NCI-H82 treated with DMSO at 0.1 percent for 48 hours (cell line): Measurements from ENCODE around the gene COL23A1.
"Not testable (repeated sequence)": the region's sequence is repeated elsewhere in the genome, so short reads cannot be mapped to it uniquely, and the experiment has no call there.

Source experiments
- DNase-seq: peaks from one replicate; lab custom pipeline; 2025; ENCODE audit not compliant: unreplicated experiment; lab: John Stamatoyannopoulos, UW

COL23A1 gene

DNA sequence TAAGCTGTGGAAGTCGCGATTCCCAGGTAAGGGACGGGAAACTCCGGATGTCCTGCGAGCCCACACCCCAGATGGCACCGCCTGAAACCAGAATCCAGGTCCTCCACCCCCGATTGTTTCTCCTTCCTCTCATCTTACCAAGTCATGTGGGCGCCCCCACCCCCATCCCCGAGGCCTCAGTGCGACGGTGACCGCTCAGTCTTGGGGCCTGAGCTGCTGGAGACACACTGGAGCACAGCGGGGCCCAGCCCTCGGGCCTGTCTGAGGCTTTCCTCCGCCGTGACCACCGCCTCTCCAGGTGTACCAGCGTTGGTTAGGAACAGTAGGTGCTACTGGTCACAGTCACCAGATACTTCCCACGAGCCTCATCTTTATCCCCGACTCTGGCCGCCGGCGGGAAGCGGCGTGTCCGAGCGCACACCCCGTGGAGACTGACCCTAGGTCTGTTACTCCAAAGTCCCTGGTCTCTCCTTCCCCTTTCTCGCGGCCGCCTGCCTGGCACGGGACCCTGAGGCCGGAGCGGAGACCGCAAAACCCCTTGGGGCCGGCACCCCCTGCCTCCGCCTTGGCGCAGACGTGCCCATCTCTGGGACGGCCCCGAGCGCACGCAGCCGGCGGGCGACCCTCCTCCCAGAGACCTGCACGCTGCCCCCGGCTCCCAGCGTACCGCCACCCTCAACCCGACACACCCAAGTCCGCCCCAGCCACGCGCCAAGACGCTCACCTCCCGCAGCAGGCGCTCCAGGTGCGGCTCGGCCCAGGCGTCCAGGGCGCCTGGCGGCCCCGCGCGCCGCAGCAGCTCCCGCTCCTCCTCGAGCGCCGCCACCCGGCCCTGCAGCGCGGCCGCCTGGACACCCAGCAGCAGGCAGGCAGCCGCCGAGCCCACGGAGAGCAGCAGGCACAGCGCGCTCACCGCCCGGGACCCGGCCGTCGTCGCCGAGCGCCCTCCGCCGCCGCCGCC lies 733 bp downstream of the COL23A1 start:
- DNase-seq = no peak

DNA sequence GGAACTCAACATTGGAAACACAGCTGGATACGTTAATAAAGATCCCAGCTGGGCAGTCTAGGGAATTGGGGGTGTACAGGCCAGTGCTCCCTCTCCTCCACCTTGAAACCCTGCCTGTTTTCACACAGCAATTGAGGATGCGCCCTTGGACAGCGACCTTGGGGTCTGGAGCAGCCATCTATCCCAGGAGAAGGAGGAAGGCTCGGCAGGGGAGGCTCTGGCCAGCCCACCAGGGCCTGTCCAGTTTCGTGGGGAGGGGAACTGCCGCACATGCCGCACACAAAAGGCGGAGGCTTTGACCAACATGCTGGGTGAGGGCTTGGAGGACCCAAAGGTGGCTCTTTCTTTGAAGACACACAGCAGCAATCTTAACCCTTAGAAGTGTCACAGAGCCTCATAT lies 1.4 kb downstream of the COL23A1 start:
- DNase-seq = no peak

DNA sequence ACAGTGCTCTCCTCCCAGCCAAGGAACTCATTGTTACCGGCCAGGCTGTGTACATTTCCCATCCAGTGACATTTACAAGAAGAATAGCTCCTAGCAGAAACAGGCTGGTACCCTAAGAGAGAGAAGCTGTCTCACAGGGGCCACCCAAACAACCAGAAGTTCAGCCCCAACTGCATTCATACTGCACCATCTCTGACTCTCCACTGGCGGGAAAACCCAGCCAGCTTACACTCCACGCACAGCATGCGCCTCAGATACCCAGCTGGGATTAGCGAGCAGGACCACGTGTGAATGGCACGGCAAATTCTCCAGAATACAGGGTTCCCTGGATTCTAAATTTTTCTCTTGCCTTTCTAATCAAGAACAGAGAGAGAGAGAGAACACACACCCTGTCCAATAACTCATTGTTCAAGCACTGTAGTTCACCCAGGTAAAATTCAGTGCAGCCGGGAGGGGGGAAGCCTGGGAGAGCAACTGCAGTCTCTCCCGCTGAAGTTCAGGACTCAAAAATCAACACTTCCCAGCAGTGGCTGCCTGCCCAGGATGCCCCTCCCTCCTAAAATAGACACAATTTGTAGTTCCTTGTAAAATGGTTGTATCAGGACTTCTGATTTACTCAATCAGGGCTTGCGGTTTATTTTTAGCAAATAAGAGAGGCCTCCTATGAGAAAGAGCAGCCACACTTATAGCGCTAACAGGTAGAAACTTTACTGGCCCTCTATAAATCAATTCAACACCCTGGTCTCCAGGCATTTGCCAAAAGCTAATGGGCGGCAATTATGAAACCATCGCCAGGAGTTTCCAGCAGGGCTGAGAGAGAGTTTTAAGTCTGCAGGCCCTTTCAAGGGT lies 2.2 kb downstream of the COL23A1 start:
- no peak for DNase-seq

DNA sequence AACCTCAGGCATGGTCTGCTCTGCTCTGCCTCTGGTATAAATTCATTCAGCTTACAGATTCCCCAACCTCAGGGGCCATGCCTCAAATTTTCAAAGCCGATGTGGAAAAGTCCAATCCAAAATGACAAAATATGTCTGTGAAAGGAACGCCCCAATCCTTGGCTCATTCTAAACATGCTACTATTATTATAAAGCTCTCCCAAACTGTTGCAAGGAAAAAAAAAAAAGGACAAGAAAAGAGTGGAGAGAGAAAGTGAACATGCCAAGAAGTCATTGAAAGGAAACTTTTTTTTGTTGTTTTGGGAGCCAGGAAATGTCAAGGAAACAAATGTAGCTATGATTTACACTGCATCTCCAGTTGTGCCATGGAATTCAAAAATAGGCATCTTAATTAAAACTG lies 3.8 kb downstream of the COL23A1 start:
- no peak for DNase-seq

DNA sequence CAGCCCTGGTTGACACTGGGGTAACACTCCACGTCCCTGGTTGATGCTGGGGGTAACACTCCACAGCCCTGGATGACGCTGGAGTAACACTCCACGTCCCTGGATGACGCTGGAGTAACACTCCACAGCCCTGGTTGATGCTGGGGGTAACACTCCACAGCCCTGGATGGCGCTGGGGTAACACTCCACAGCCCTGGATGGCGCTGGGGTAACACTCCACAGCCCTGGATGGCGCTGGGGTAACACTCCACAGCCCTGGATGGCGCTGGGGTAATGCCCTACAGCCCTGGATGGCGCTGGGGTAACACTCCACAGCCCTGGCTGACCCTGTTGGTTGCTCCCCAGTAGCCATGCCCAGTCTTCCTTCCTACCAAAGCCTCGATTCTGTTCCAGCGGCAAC lies 4.8 kb downstream of the COL23A1 start:
- not testable (repeated sequence) for DNase-seq

DNA sequence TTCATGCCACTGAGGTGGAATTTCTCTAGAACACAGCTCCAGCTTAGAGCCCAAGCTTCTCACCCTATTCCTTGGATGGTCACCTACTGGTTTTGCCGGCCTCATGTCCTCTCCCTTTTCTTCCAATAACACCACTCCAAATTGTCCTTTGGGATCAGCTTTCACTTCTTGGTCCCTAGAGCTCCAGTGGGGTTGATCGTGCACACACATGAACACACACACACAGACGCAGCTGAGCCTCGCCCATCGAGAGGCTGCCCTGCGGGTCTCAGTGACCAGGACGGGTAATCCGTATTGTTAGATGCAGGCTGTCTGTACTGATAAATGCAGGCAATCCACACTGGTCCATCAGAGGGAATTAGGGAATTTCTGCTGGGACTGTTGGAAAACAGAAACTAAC lies 6.9 kb downstream of the COL23A1 start:
- no peak for DNase-seq

DNA sequence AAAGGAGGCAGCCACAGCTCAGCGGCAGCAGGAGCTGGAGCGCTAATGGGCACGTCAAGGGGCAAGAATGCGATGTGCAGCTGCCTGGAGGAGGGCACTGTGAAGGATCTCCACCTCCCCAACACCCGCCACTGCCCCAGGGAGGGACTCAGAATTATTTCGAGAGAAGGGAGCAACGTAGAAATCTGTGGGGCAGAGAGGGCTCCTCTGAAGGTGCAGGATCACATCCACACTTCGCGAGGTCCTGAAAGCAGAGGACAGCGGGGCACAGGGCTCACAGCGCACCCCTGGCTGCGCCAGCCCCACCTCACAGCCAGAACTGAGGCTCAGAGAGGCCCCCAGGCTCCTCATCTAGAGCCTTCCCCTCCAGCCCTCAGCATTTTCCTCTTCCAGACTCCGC lies 7.9 kb downstream of the COL23A1 start:
- no peak for DNase-seq

DNA sequence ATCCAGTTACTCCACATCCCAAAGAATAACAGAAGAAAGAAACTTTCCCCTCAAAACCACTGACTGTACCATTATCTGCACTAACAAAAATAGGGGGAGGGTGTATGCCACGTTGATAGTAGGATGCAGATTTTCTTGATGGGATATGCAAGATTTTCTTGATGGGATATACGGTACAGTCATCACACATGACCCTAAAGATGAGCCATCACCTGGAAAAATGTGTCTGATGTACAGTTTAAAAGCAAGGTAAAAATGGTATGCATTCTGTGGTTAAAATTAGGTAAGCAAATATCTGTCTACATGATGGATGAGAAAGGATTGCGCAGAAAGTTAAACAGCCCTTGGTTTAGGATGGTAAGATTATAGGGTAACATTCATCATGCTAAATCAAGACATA lies 8.6 kb downstream of the COL23A1 start:
- no peak for DNase-seq

DNA sequence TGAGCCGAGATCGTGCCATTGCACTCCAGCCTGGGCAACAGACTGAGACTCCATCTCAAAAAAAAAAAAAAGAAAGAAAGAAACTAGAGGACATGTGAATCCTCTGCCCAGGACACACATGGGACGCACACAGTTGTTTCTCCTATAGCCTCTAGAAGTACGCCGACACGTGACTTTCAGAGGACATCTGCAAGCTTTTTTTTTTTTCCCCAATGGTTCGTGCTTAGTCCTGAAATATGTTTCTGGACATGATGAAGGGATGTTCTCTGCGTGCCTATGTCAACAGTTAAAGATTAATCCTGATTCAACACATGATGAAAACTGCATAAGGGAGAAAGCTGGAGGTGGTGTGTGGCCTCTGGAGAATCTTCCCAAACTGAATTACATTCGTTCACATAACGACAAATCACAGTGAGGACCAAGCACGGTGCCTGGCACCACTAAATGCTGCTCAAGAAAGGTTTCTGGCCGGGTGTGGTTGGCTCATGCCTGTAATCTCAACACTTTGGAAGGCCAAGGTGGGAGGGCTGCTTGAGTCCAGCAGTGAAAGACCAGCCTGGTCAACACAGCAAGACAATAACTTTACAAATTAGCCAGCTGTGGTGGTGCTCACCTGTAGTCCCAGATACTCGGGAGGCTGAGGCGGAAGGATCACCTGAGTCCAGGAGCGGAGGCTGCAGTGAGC lies 9.8 kb downstream of the COL23A1 start:
- DNase-seq = no peak

DNA sequence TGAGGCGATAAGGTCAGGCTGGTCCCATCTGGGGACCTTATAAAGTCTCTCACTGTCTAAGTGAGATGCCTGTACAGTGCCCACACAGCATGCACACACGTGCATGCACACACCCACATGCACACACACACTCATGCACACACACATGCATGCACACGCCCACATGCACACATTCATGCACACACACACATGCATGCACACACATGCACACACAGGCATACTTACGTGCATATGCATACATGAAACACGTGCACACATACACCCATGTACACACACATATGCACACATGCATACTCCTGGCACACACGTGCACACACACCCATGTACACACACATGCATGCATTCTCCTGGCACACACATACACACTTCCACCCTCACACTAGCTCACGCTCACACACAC lies 12.2 kb downstream of the COL23A1 start:
- no peak for DNase-seq

DNA sequence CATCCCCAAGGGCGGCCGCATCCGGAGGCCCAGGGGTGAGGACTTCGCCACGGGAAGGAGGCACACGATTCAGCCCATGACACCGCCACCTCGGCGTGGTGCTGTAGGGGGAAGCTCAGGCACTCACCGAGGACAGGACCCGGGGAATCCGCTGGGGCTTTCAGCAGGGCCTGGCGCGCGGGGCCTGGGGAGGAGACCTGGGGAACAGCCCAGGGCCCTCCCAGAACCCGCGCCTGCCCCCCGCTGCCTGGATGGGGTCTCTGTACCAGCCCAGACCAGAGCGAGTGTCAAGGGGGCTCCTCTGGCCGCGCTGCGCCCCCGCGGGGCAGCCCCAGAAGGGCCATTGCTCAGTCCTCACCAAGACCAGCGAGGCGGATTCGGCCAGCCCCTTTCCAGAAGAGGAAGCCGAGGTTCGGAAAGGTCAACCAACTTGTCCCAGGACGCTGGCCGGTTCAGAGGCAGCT lies 12.8 kb downstream of the COL23A1 start:
- no peak for DNase-seq

DNA sequence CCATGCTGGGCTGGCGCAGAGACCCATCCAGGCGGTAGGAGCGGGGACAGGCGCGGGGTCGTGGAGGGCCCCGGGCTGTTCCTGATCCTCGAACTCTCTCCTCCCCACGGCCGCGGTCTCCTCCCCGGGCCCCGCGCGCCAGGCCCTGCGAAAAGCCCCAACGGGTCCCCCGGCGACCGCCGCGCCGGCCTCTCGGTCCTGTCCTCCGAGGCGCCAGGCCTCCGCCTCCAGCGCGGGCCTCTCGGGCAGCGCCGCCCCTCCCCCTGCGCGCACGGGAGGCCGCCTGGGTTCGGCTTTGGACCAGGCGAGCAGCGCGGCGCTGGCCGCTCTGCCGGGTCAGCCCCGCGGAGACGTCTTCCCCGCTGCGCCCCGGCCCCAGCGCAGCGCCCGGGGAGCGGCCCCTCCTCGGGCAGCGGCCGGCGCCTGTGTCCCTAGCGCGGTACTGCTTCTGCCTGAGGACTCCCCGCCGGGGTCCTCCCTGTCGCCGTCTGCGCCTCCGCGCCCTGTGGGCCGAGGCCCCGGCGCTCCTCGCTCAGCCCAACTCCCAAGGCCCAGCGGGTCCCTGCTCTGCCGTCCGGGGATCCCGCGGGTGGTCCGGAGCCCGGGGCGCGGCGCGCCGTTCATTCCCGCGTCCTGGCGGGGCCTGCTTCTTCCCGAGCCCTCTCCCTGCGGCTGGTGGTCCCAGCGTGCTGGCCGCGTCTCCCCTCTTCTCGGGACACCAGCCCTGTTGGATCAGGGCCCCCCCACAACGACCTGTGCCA lies 13.4 kb downstream of the COL23A1 start:
- DNase-seq = no peak

DNA sequence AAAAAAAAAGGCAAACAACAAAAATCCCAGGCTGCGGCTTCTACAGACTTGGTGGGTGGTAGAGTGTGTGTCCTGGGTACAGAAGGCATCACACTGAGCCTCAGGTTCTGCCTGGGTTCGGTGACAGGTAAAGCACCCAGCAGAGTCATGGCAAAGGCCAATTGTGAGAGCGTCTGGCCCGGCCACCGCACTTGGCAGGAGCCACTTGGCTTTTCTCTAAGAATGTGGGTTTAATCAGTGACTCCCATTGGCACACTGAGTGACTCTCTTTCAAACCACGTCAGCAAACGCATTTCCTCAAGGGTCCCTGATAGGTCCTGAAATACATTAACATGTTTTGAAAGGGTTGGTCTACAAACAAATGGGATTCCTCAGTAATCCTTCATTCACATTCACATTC lies 17.0 kb downstream of the COL23A1 start:
- DNase-seq = no peak

DNA sequence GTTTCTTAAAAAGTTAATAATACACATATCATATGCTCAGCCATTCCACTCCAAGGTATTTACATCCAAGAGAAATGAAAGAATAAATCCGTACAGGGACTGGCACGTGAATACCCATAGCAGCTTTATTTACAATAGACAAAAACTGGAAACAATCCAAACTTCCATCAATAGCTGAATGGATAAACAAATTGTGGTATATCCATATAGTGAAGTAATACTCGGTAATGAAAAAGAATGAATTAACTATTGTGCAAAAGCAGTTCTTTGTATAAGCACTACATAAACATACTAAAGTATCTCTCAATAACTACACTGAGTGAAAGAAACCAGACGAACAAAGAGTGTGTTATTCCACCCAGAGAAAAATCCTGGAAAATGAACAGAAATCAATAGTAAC lies 17.6 kb downstream of the COL23A1 start:
- DNase-seq = no peak

DNA sequence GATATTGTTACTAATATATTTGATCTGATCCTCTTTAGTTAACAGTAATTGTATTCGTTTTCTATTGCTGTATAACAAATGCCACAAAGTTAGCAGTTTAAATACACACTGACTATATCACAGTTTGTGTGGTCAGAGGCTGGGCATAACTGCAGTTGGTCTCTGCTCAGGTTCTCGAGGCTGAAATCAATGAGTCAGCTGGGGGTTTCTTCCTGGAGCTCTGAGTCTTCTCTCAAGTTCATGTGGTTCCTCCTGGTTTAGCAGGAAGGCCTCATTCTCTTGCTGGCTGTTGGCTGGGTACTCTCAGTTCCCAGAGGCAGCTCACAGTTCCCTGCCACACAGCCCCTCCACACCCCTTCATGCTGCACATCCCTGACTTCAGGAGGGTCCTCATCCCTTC lies 20.7 kb downstream of the COL23A1 start:
- no peak for DNase-seq

DNA sequence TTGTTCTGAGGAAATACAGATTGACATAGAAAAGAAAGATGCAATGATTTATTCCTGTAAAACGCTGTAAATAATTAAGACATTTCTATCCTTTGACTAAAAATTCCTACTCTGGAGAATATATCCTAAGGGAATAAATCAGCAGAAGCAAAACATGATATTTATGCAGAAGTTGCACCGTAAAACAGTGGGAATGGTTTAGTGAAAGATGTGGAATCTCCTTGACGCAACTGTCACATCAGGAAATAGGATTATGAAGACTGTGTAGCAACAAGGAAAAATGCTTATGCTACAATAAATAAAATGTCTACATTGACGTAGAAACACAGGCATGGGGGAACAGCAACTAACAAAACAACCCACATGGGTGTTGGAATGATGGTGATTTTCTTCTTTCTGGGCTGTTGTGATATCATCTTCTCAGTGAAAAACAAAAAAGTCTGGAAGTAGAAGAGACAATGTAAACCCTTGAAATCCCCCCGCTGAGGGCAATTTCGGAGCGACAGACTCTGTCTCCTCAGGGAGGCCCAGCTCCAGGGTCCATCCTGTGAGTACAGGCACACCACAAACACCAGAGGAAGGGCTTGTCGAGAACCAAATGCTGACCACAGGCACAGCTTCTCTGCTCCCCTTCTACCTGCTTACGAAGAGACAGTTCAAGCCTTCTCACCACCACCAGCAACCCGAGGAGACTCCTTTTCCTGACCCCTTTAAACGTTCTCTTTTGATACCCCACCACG lies 25.2 kb downstream of the COL23A1 start:
- no peak for DNase-seq

DNA sequence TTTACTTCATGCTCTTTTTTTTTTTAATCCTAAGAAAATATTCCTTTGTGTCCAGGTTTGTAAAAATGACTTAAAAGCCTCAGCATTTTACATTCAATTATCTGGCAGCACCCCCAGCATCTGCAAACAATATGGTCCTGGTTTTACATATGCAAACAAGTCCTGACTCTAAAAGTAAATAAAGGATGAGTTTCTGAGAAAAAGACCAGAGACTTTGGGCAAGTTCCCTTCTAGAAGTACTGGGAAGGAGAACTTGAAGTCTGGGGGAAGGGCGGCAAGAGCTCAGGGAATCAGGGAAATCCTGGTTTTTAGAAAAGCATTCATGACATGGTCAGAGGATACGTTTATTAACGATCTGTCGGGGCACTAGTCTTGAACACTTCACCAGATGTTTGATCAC lies 25.8 kb downstream of the COL23A1 start:
- no peak for DNase-seq

DNA sequence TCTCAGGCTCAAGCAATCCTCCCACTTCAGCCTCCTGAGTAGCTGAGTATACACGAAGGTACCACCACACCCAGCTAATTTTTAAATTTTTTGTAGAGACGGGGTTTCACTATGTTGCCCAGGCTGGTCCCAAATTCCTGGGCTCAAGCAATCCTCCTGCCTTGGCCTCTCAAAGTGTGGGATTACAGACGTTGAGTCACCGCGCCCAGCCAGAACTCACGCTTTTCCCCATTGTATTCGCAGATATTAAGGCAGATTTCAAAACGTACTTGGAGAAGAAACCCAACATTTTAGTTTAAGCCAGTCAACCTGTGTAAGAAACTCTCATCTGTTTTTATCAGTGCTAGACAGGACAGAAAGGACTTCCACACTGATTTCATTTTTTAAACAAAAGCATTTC lies 26.6 kb downstream of the COL23A1 start:
- no peak for DNase-seq

DNA sequence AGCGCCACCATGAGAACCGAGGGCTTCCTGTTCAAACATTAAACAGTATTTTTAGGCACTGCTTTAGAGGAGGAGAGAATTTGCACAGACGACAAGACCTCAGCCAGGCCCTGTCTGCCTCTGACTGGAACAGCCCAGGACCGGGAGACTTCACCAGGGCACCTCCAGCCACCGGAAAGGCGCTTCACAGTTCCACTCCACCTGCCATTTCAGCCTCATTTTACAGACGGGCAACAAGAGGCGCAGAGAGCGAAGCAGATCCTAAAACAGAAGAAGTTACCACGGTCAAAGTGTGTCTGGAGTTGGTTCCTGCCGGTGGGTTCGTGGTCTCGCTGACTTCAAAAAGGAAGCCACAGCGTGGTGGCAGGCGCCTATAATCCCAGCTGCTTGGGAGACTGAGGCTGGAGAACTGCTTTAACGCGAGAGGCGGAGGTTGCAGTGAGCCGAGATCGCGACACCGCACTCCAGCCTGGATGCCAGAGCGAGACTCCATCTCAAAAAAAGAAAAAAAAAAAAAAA lies 28.4 kb downstream of the COL23A1 start:
- DNase-seq = no peak

DNA sequence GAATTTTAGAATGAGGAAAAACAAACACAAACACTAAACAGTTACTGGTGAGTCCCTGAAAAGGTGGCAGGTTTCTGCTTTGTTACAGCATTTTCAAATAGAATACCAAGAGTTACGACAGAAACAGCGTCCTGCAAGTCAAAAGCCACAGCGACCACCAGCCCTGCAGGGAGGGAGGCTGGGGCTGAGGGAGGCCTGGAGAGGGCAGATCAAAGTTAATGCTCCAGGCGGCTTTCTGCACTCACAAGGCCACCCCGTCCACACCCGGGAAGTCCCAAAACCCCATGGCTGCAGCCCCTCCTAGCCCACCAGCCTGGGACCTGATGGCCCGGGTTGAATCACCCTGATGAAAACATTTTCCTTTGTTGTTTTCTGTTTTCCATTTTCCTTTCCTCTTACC lies 29.3 kb downstream of the COL23A1 start:
- no peak for DNase-seq
